Ovary (tissue), 9 donors: ENCODE measurements around the gene ARHGEF28. TPM values are rescaled to one million over a fixed set of nuclear protein-coding genes. Genes with fewer than 3 reads are reported as not detected.

Experiments
- DNase-seq, 5 donors: peaks; one replicate each; pipeline ENCODE4 v3.0.0-alpha.2; 2019 to 2020
- H3K27ac ChIP-seq, 2 donors: fragments of 200-600 bp; one replicate each; pipeline versions ENCODE4 v1.5.1 to v1.8.0; 2019 to 2022
- H3K27me3 ChIP-seq: fragments of 200-600 bp; one replicate; pipeline ENCODE4 v1.8.0; 2022
- H3K36me3 ChIP-seq: fragments of 200-600 bp; sonication (generic); one replicate; pipeline ENCODE4 v1.5.1; 2019
- H3K4me1 ChIP-seq: one replicate; pipeline ENCODE4 v1.8.1; 2013; ENCODE audit warnings: mild to moderate bottlenecking, moderate library complexity; ENCODE audit not compliant: insufficient read depth
- H3K4me3 ChIP-seq: fragments of 200-600 bp; sonication (generic); one replicate; pipeline ENCODE4 v1.5.1; 2017
- H3K9me3 ChIP-seq, 2 donors: fragments of 200-600 bp in 1 of 2; sonication (generic) in 1 of 2; one replicate each; pipeline versions ENCODE4 v1.5.1 to v1.8.1; 2013 to 2019; ENCODE audit warnings: mild to moderate bottlenecking in 1 of 2, moderate library complexity in 1 of 2
- CTCF ChIP-seq, 3 donors: fragments of 450-650 bp in 2 of 3; fragments of 200-600 bp in 1 of 3; IDR thresholded peaks; one replicate each; pipeline versions ENCODE4 v1.5.1 to v1.8.0; 2016 to 2022; ENCODE audit warnings: antibody characterized with exemption in 3 of 3, mild to moderate bottlenecking in 1 of 3
- EP300 ChIP-seq: sonication (generic); formaldehyde crosslinking; IDR thresholded peaks from one replicate; pipeline ENCODE4 v1.6.1; 2017; ENCODE audit warnings: antibody characterized with exemption
- POLR2A ChIP-seq: fragments of 450-650 bp; IDR thresholded peaks from one replicate; pipeline ENCODE4 v1.6.1; 2017; ENCODE audit warnings: antibody characterized with exemption, mild to moderate bottlenecking, moderate library complexity
- WGBS, 3 donors: extraction: QIAGEN DNeasy Blood & Tissue Kit in 1 of 3; methylation state at CpG; one replicate each; pipeline versions ENCODE4 v1.1.5 to v1.1.7; 2013 to 2017; 5-methylcytosine and 5-hydroxymethylcytosine counted together
- intact Hi-C, 4 donors: fragments of 100-400 bp; cut with DNase I; formaldehyde crosslinking; loops; one replicate each; pipeline versions ENCODE4 v1.11.0 to v1.15.1; 2022 to 2023
- polyA plus RNA-seq, 2 donors: library from polyadenylated mRNA; stranded (reverse); fragments of 200-250 nt in 1 of 2; fragments of 350-450 nt in 1 of 2; fragmentation: Illumina TruSeq in 1 of 2; extraction: RNeasy Lipid Tissue Mini Kit (QIAGEN cat#74804) in 1 of 2; gene quantifications; one replicate each; pipeline ENCODE4 v1.2.3, GENCODE V29; 2013 to 2014
- total RNA-seq, 7 donors: library from RNA; depleted of rRNA in 2 of 7; stranded (reverse); fragments of >200 nt in 2 of 7; fragmentation: NEBNext Ultra II Directional in 3 of 7; extraction: Animal tissue kit (Norgen Biotek cat#: 25700) in 3 of 7; gene quantifications; one replicate each; pipeline versions ENCODE4 v1.1.0 to v1.2.4, GENCODE V29; 2016 to 2023
- donor health status: DM: no; HTN: no; CAD: no; lungs with moderate emphysema.
- donor health status: DM: no; HTN: no; CAD: no.
- donor health status: Bipolar disorder and iron deficiency.
- donor health status: DM: yes; HTN: yes; CAD: no.
- donor health status: DM: no; HTN: no; CAD: no.
- donor health status: DM: yes; HTN: yes; CAD: no.

ARHGEF28 gene
- total and polyA plus RNA-seq, 9 donors, result 21.5 to 75.6 (median 35.0) TPM

DNA sequence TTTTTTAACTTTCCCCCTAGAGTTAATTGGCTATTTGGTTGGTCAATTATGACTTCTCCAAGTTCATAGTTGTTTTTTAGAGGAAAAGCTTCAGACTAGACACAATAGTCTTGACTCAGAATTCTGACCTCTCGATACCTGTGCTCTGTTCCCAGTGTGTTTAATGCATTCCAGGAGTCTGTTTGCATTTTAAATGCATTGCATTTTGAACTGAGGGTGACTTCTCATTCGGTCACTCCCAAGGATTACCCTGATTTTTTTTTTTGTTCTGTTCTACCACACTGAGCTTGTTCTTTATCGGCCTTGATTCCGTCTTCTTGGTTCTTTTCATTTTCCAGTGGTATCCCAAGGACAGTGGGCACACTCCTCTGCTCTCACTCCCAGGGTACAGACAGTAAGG, 16.3 kb downstream of the ARHGEF28 start:
- intact Hi-C loops, result no loop called here
- DNase-seq, result no peak
- no peaks in the 10 kb centered on the region for H3K36me3 ChIP-seq
- H3K4me3 ChIP-seq, result no peak overlapping the region
- peaks cover 11% of the 10 kb centered on the region for H3K4me1 ChIP-seq
- TF ChIP-seq CTCF (IDR thresholded peaks at IDR 0.05) (no peak), EP300 (no peak), POLR2A (no peak)
- no peaks in the 10 kb centered on the region for H3K27me3 ChIP-seq
- no peak overlapping the region for H3K27ac ChIP-seq
- no peaks in the 10 kb centered on the region for H3K9me3 ChIP-seq
- WGBS, 3 donors, result 16 to 47% (median 17%) methylated on average over 4 of the region's 4 CpGs

DNA sequence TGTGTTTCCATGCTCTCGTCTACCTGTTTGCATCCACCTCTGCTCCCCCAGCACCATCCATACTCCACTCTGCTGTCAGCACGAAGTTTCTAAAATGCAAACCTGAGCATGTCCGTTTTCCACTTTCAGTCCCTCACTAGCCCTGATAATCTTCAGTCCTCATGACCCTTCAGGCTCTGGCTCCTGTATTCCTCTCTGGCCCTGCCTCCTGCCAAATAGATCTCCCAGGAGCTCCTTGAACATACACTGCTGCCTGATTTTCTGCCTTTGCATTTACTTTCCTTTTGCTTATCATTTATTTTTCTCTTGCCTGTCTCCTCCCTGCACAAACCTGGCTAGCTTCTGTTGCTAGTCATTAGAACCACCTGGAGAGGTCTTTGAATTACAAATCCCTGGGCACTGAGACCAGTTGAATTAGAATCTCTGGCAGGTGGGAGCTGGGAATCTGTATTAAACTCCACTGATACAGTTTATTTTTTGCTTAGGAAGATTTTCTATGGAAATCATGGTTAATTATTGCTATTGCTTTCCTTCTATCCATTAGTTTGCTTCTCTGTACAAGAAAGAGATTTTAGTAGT, 18.5 kb downstream of the ARHGEF28 start:
- no peak for TF ChIP-seq CTCF (IDR thresholded peaks at IDR 0.05)
- peaks cover 9% of the 10 kb centered on the region for H3K4me1 ChIP-seq
- no peak for DNase-seq

GRCh38 chr5:73647721-73648120, 21.7 kb downstream of the ARHGEF28 start:
- peaks cover 6% of the 10 kb centered on the region for H3K4me1 ChIP-seq
- no peak overlapping the region for H3K27ac ChIP-seq
- H3K27me3 ChIP-seq, result no peaks in the 10 kb centered on the region
- H3K4me3 ChIP-seq, result no peak overlapping the region
- intact Hi-C loops, result no loop called here
- no peak for DNase-seq
- H3K36me3 ChIP-seq, result no peaks in the 10 kb centered on the region
- H3K9me3 ChIP-seq, result no peaks in the 10 kb centered on the region
- no peak for TF ChIP-seq EP300
- no peak for TF ChIP-seq CTCF (IDR thresholded peaks at IDR 0.05)
- no peak for TF ChIP-seq POLR2A

More for the DNA sequence above, 18.5 kb downstream of the ARHGEF28 start:
- H3K4me3 ChIP-seq, result no peak overlapping the region
- H3K27ac ChIP-seq, result no peak overlapping the region
- H3K9me3 ChIP-seq, result no peaks in the 10 kb centered on the region
- 41 to 52% (median 46%) methylated on average over 3 of the region's 3 CpGs for WGBS, 3 donors
- H3K36me3 ChIP-seq, result no peaks in the 10 kb centered on the region
- H3K27me3 ChIP-seq, result no peaks in the 10 kb centered on the region
- intact Hi-C loops, result no loop called here

- Histone ChIP-seq H3K36me3 (no peaks in the 10 kb centered on the region), H3K4me1 (peaks cover 6% of the 10 kb centered on the region), H3K27me3 (no peaks in the 10 kb centered on the region), H3K27ac (no peak overlapping the region), H3K9me3 (no peaks in the 10 kb centered on the region), H3K4me3 (no peak overlapping the region)
- intact Hi-C loops, result no loop called here
- WGBS, 3 donors, result 94 to 96% (median 94%) methylated on average over 1 of the region's 1 CpG
- no peak for TF ChIP-seq EP300
- no peak for TF ChIP-seq CTCF (IDR thresholded peaks at IDR 0.05)
- no peak for TF ChIP-seq POLR2A
- no peak for DNase-seq
Measured at GRCh38 chr5:73648515-73648914, 22.5 kb downstream of the ARHGEF28 start.
